Stimulated activated naive CD8-positive, alpha-beta T cell treated with anti-CD3 and anti-CD28 coated beads, Interleukin-15, Interleukin-2, amounts not matched to agents 100 ng/mL and 50 ng/mL, for 24 hours (primary cell): ENCODE results near the gene ABAT.
"Not testable (repeated sequence)": the region's sequence is repeated elsewhere in the genome, so short reads cannot be mapped to it uniquely, and the experiment has no call there.

Experiments
- H3K27ac Mint-ChIP-seq: one replicate; pipeline ENCODE4 v1.8.0; 2021; ENCODE audit warnings: mild to moderate bottlenecking, mixed read lengths
- H3K27me3 Mint-ChIP-seq: one replicate; pipeline ENCODE4 v1.8.0; 2021; ENCODE audit warnings: mixed read lengths
- H3K36me3 Mint-ChIP-seq: one replicate; pipeline ENCODE4 v1.8.0; 2021; ENCODE audit warnings: low read depth, mixed read lengths
- H3K4me1 Mint-ChIP-seq: one replicate; pipeline ENCODE4 v1.8.0; 2021; ENCODE audit warnings: low read depth, mixed read lengths
- H3K4me3 Mint-ChIP-seq: one replicate; pipeline ENCODE4 v1.8.0; 2021; ENCODE audit warnings: mild to moderate bottlenecking, mixed read lengths
- H3K9me3 Mint-ChIP-seq: one replicate; pipeline ENCODE4 v1.8.0; 2021; ENCODE audit warnings: mixed read lengths

Gene ABAT

GRCh38 chr16:8685617-8686016, 11.2 kb downstream of the ABAT start:
- Mint-ChIP-seq H3K36me3 (peaks cover 18% of the 10 kb centered on the region), H3K27ac (no peak overlapping the region), H3K4me3 (no peak overlapping the region), H3K27me3 (no peaks in the 10 kb centered on the region), H3K4me1 (peaks cover 3% of the 10 kb centered on the region), H3K9me3 (peaks cover 8% of the 10 kb centered on the region)

DNA sequence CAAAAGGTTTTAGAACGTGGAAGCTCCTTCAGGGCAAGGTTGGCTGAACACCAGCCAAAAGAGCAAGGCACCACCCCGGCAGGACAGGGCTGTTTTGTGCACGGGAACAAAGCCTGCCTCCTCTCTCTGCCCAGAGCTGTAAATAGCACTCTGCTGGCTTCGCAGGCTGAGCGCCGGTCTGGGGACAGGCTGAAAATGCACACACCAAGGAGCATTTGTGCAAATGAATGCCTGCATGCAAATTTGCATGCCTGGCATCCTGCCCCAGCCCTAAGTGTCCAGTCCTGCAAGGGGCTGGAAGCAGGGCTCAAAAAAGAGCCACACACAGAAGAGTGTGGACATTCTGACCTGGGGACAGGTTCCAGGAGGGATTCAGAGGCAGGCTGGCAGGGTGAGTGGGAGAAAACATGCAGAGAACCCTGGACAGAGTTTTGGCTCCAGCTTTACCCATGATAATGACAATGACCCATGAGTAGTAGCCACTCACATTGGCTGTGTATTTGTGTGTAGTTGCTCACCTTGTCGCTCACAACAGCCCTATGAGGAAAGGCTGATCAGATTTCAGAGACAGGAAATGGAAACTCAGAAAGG, 11.7 kb downstream of the ABAT start:
- Mint-ChIP-seq H3K36me3 (peaks cover 20% of the 10 kb centered on the region), H3K27me3 (no peaks in the 10 kb centered on the region), H3K9me3 (peaks cover 8% of the 10 kb centered on the region), H3K4me3 (no peak overlapping the region), H3K27ac (no peak overlapping the region), H3K4me1 (no peaks in the 10 kb centered on the region)

- Mint-ChIP-seq H3K36me3 (peaks cover 20% of the 10 kb centered on the region), H3K27me3 (no peaks in the 10 kb centered on the region), H3K27ac (no peak overlapping the region), H3K4me3 (no peak overlapping the region), H3K4me1 (no peaks in the 10 kb centered on the region), H3K9me3 (peaks cover 8% of the 10 kb centered on the region)
Measured at GRCh38 chr16:8686879-8687278, 12.5 kb downstream of the ABAT start.

- H3K27ac Mint-ChIP-seq: no peak overlapping the region
- H3K4me1 Mint-ChIP-seq: no peaks in the 10 kb centered on the region
- no peaks in the 10 kb centered on the region for H3K27me3 Mint-ChIP-seq
- H3K9me3 Mint-ChIP-seq: peaks cover 8% of the 10 kb centered on the region
- H3K4me3 Mint-ChIP-seq: no peak overlapping the region
- peaks cover 20% of the 10 kb centered on the region for H3K36me3 Mint-ChIP-seq
Measured at GRCh38 chr16:8689686-8690085, 15.3 kb downstream of the ABAT start.

GRCh38 chr16:8691728-8692127, 17.3 kb downstream of the ABAT start:
- H3K9me3 Mint-ChIP-seq: peaks cover 8% of the 10 kb centered on the region
- H3K27ac Mint-ChIP-seq: no peak overlapping the region
- peaks cover 20% of the 10 kb centered on the region for H3K36me3 Mint-ChIP-seq
- no peaks in the 10 kb centered on the region for H3K27me3 Mint-ChIP-seq
- H3K4me3 Mint-ChIP-seq: no peak overlapping the region
- no peaks in the 10 kb centered on the region for H3K4me1 Mint-ChIP-seq

GRCh38 chr16:8694795-8695728, 20.6 kb downstream of the ABAT start:
- Mint-ChIP-seq H3K4me3 (no peak overlapping the region), H3K36me3 (peaks cover 19% of the 10 kb centered on the region), H3K27ac (no peak overlapping the region), H3K9me3 (no peaks in the 10 kb centered on the region), H3K4me1 (no peaks in the 10 kb centered on the region), H3K27me3 (no peaks in the 10 kb centered on the region)

- H3K27me3 Mint-ChIP-seq: no peaks in the 10 kb centered on the region
- no peaks in the 10 kb centered on the region for H3K4me1 Mint-ChIP-seq
- peaks cover 12% of the 10 kb centered on the region for H3K36me3 Mint-ChIP-seq
- no peaks in the 10 kb centered on the region for H3K9me3 Mint-ChIP-seq
- H3K4me3 Mint-ChIP-seq: no peak overlapping the region
- no peak overlapping the region for H3K27ac Mint-ChIP-seq
Measured at GRCh38 chr16:8696880-8697279, 22.5 kb downstream of the ABAT start.

- Mint-ChIP-seq H3K9me3 (no peaks in the 10 kb centered on the region), H3K36me3 (peaks cover 12% of the 10 kb centered on the region)
Measured at GRCh38 chr16:8697965-8698364, 23.5 kb downstream of the ABAT start.

GRCh38 chr16:8703693-8704092, 29.3 kb downstream of the ABAT start:
- Mint-ChIP-seq H3K9me3 (no peaks in the 10 kb centered on the region), H3K27me3 (no peaks in the 10 kb centered on the region), H3K36me3 (peaks cover 5% of the 10 kb centered on the region), H3K4me1 (no peaks in the 10 kb centered on the region), H3K27ac (no peak overlapping the region), H3K4me3 (no peak overlapping the region)

More at GRCh38 chr16:8697965-8698364, 23.5 kb downstream of the ABAT start:
- Mint-ChIP-seq H3K27me3 (no peaks in the 10 kb centered on the region), H3K4me1 (no peaks in the 10 kb centered on the region), H3K27ac (no peak overlapping the region), H3K4me3 (no peak overlapping the region)

- H3K4me3 Mint-ChIP-seq: no peak overlapping the region
- no peaks in the 10 kb centered on the region for H3K27me3 Mint-ChIP-seq
- no peaks in the 10 kb centered on the region for H3K4me1 Mint-ChIP-seq
- no peaks in the 10 kb centered on the region for H3K9me3 Mint-ChIP-seq
- no peak overlapping the region for H3K27ac Mint-ChIP-seq
- peaks cover 1% of the 10 kb centered on the region for H3K36me3 Mint-ChIP-seq
Measured at GRCh38 chr16:8704098-8704497, 29.7 kb downstream of the ABAT start.

DNA sequence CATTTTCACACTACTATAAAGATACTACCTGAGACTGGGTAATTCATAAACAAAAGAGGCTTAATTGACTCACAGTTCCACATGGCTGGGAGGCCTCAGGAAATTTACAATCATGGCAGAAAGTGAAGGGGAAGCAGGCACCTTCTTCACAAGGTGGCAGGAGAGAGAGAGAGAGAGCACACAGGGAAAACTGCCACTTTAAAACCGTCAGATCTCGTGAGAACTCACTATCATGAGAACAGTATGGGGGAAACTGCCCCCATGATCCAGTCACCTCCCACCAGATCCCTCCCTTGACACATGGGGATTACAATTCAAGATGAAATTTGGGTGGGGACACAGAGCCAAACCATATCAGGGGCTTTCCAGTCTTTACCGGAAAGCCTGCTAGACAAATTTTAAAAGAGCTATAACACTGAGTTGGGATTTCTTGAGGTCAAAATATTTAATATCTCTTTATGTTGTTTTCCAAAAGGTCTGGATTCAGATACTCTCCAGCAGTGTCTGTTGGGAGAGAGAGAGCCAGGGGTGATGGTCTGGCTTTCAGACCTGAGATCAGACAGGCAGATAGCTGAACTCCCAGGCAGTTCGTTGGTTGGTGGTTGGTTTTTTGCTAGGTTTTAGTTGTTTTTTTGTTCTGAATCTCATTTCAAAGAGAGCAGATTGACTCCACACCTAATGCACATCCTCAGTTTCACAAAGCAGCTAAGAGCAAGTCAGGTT, 30.8 kb downstream of the ABAT start:
- not testable (repeated sequence) for H3K4me1 Mint-ChIP-seq, H3K27me3 Mint-ChIP-seq, H3K36me3 Mint-ChIP-seq, H3K9me3 Mint-ChIP-seq, H3K4me3 Mint-ChIP-seq, H3K27ac Mint-ChIP-seq

GRCh38 chr16:8708536-8708935, 34.1 kb downstream of the ABAT start:
- Mint-ChIP-seq H3K27me3 (no peaks in the 10 kb centered on the region), H3K36me3 (peaks cover 9% of the 10 kb centered on the region), H3K27ac (no peak overlapping the region), H3K9me3 (peaks cover 4% of the 10 kb centered on the region), H3K4me3 (no peak overlapping the region), H3K4me1 (no peaks in the 10 kb centered on the region)

GRCh38 chr16:8712589-8713361, 38.4 kb downstream of the ABAT start:
- Mint-ChIP-seq H3K4me1 (no peaks in the 10 kb centered on the region), H3K27me3 (no peaks in the 10 kb centered on the region), H3K9me3 (peaks cover 4% of the 10 kb centered on the region), H3K4me3 (no peak overlapping the region), H3K36me3 (peaks cover 27% of the 10 kb centered on the region), H3K27ac (no peak overlapping the region)

- Mint-ChIP-seq H3K4me1 (no peaks in the 10 kb centered on the region), H3K4me3 (no peak overlapping the region), H3K27ac (no peak overlapping the region), H3K9me3 (peaks cover 4% of the 10 kb centered on the region), H3K27me3 (no peaks in the 10 kb centered on the region), H3K36me3 (peaks cover 32% of the 10 kb centered on the region)
Measured at GRCh38 chr16:8713635-8714172, 39.3 kb downstream of the ABAT start.
